IPS DF 4.7 (cell line): ENCODE measurements around the gene USP15.
"Not testable (repeated sequence)": the region's sequence is repeated elsewhere in the genome, so short reads cannot be mapped to it uniquely, and the experiment has no call there.

ENCODE experiments used
- DNase-seq: peaks from one replicate; pipeline ENCODE4 v3.0.0-alpha.2; 2013; ENCODE audit warnings: low spot score; ENCODE audit errors: extremely low read depth

The USP15 gene

DNA sequence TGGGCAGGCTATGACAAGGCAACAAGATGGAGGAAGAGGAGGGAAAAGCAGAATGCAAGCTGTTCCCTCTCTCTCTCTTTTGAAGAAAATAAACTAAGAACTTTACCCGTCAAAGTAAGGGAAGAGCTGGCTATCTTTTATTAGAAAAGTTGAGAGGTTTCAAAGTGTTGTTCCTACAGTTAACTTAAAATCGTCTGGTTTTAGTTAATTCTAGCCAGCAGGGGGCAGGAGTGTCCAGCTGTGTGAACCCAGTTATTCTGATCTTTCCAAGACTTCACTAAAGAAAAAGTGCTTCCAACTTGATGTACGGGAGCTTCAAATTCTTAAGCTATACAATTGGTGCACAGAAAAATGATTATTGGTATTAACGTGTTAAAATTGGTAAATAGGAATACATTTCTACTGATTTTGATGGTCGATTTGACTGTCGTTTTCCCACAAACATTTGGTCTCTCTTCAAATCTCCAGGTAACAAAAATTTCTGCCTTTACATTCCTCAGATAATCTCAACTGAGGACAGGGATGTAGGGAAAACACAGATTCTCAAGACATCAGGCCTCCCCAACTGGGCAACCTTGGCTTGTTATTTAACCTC is 178.0 kb downstream of the USP15 start:
- no peak for DNase-seq

DNA sequence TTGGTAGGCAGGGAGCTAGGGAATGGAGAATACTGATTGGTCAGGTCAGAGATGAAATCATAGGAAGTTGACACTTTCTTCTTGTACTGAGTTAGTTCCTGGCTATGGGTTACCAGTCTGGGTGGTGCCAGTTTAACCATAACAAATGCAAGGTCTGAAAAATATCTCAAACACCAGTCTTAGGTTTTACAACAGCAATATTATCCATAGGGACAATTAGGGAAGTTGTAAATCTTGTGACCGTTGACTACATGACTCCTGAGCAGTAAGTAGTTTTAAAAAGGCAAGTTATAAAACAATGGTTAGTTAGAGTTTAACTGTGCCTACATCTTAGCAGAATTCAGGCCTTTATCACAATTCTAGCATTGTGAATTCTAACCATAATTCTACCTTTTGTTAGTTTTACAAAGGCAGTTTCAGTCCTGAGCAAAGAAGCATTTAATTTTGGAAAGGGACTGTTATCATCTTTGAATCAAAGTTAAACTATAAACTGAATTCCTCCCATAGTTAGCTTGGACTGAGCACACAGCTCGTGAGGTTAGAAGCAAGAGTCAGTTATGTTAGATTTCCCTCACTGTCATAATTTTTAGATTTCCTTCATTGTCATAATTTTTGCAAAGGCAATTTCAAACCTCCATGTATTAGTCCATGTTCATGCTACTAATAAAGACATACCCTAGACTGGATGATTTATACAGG is 186.7 kb downstream of the USP15 start:
- DNase-seq: no peak

DNA sequence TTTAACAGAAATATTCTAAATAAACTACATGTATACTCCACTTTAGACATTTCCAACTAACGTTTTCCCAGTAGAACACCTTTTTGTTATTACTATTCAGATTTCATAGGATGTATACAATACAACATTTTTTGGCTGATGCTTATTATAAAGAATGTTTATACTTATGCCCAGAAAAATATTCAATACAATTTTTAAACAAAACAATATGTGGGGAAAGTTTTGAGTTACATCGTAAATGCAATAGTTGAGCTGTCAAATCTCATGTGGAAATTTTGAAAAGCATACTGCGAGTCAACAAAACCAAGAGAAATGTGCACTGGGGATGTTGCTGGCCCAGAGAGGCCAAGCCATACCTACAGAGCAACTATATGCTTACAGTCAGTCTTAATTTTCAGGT is 188.2 kb downstream of the USP15 start:
- no peak for DNase-seq

DNA sequence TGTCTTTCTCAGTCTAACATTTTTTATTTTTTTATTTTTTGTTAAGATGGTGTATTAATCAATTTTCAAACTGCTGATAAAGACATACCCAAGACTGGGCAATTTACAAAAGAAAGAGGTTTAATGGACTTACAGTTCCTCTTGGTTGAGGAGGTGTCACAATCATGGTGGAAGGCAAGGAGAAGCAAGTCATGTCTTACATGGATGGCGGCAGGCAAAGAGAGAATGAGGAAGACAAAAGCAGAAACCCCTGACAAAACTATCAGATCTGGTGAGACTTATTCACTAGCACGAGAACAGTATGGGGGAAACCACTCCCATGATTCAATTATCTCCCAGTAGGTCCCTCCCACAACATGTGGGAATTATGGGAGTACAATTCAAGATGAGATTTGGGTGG is 195.2 kb downstream of the USP15 start:
- DNase-seq: not testable (repeated sequence)

DNA sequence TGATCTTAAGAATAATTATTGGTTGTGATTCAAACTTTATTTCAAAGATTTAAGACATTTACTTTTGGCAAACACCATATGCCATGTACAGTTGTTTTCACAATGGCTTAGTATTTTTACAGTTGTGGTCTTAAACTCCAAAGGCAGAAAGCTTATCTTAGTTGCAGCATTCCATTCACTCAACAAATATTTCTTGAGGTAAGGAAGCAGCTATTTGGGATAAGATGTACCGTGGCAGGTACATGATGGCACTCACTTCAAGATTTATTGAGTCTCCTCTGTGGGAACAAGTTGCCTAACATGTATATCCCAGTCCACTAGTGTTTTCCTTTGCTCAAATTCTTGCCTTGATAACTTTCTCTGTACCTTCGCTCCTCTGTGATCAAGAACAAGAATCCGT is 198.4 kb downstream of the USP15 start:
- no peak for DNase-seq

DNA sequence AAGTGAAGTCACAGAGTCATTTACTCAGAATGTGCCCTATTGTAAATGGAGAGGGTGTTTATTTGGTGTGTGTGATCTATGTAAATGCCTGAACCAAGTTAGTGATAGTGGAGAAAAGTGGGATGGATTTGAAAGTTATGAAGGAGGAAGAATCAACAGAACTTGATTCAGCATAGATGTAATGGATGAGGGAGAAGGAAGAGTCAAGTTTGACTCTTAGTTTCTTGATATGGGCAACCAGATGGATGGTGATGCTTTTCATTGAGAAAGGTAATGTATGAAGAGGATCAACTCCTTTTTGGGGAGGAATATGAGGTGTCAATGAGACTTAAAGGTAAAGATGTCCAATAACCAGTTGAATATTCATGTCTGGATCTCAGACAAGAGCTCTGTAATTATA is 199.8 kb downstream of the USP15 start:
- DNase-seq: no peak

DNA sequence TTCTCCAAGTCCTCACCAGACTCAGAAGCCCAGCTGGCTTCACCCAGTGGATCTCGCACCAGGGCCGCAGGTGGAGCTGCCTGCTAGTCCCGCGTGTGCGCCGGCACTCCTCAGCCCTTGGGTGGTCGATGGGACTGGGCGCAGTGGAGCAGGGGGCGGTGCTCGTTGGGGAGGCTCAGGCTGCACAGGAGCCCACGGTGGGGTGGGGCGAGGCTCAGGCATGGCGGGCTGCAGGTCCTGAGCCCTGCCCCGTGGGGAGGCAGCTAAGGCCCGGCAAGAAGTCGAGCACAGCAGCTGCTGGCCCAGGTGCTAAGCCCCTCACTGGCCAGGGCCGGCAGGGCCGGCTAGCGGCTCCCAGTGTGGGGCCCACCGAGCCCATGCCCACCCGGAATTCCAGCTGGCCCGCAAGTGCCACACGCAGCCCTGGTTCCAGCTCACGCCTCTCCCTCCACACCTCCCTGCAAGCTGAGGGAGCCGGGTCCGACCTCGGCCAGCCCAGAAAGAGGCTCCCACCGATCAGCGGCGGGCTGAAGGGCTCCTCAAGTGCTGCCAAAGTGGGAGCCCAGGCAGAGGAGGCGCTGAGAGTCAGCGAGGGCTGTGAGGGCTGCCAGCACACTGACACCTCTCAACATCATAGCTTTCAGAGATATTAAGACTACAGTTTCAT is 201.1 kb downstream of the USP15 start:
- not testable (repeated sequence) for DNase-seq

DNA sequence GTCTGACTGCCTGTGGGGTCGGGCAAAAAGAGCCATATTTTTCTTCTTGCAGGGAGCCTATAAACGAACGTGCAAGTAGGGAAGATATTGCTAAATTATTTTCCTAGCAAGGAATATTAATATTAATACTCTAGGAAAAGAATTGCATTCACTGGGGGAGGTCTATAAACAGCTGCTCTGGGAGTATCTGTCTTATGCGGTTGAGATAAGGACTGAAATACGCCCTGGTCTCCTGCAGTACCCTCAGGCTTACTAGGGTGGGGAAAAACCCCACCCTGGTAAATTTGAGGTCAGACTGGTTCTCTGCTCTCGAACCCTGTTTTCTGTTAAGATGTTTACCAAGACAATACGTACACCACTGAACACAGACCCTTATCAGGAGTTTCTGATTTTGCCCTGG is 203.0 kb downstream of the USP15 start:
- DNase-seq: not testable (repeated sequence)
